GM18505 (cell line): ENCODE data around the gene SGSM1.

Experiments used
- ATAC-seq: cut with Tn5 transposase; IDR thresholded peaks from one replicate; pipeline ENCODE4 v1.9.1; 2021; ENCODE audit not compliant: unreplicated experiment
- POLR2A ChIP-seq: IDR thresholded peaks from 4 replicates; pipeline ENCODE4 v1.6.1; 2011; ENCODE audit warnings: borderline replicate concordance; ENCODE audit not compliant: insufficient read depth, insufficient read length; ENCODE audit errors: extremely low read depth

The SGSM1 gene

DNA sequence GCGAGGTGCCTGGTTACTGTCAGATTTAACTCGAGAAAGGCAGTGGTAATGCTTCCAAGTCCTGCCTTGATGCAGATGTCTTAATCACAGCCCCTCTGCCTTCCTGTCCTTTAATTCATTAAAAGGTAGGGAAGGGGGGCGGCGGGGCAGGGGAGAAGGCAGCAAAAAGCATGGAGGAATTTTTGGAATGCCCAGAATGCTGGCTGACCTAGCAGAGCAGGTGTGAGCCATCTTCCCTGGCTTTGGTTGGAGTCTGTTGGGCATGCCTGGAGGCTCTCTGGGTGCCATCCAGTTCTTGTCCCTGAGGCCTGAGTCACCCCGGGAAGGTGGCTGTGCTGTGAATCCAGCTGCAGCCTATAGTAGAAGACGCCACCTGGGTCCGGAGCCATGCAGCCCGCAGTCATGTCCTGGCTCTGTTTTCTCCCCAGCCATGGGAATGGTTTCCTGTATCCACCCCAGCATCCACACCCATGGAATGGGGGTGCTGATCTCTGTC, 162.1 kb downstream of the SGSM1 start:
- no peak for TF ChIP-seq POLR2A
- ATAC-seq = no peak

- no peak for TF ChIP-seq POLR2A
- no peak for ATAC-seq
These were observed 163.7 kb downstream of the SGSM1 start for GRCh38 chr22:24969560-24970301.

DNA sequence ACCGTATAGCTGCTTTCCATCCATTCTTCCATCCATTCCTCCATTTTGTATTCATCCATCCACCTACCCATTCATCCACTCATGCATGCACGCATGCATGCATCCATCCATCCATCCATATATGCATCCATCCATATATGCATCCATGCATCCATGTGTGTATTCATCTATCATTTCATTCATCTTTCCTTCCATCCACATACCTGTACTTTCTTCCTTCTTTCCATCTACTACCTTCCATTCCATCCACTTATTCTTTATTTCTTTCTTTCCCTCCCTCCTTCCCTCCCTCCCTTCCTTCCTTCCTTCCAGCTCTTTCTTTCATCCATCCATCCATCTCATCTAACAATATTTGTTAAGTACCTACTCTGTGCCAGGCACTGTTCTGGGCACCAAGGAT, 166.4 kb downstream of the SGSM1 start:
- ATAC-seq = no peak
- no peak for TF ChIP-seq POLR2A

DNA sequence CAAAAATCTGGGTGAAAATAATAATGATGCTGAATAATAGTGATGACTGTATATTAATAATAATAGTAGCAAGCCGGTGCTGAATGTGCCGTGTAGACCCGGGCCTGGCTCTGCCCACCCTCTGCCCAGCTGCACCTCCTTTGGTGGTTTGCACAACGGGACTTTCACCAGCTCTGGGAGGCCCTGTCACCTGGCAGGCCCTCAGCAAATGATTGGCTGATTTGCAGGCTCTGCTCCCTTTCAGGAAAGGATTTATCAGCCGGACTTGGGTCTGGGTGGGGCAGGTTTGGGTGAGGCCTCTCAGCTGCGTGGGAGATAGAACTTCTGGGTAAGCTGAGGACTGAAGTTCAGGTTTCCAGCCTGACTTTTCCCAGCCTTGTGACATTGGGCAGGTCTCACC, 167.9 kb downstream of the SGSM1 start:
- ATAC-seq = no peak
- TF ChIP-seq POLR2A = no peak

GRCh38 chr22:24975125-24975640, 169.2 kb downstream of the SGSM1 start:
- no peak for ATAC-seq

GRCh38 chr22:24975813-24976341, 169.9 kb downstream of the SGSM1 start:
- ATAC-seq = no peak
- TF ChIP-seq POLR2A = no peak

More at GRCh38 chr22:24975125-24975640, 169.2 kb downstream of the SGSM1 start:
- no peak for TF ChIP-seq POLR2A

DNA sequence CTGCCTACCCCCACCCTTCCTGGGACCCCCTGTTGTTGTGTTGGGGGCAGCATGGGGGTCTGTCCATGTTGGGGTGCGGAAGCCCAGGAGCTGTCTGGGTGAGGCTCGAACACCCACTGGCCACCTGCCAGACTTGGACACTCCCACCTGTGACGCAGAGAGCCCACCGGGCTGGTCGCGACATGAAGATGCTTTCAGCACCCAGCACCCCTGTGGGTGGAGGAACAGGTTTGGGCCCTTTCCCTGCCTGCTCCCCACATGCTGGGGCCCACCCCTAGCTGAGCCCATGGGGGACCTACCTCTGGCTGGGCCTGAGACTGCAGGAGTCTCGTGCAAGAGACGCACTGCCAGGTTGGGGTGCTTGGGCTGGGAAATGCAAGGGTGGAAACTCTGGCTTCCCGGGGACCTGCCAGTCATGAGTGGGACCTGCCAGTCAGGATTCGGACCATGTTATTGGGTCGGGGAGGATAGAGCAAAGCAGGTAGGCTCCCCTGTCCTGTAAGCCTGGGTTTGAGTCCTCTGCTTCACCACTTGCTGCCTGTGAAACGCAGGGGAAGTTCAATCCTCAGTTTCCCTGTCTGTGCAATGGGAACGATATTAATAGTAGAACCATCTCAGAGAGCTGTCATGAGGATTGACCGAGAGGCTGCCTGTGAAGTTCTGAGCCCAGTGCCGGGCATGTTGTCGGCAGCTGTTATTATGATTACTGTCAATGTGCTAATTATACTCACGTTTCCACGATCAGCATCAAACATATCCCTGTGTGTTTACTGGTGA, 170.6 kb downstream of the SGSM1 start:
- TF ChIP-seq POLR2A = no peak
- ATAC-seq = no peak
